ENCODE data around the gene EBF3.
"Not testable (repeated sequence)": the region's sequence is repeated elsewhere in the genome, so short reads cannot be mapped to it uniquely, and the experiment has no call there.

The EBF3 gene

DNA sequence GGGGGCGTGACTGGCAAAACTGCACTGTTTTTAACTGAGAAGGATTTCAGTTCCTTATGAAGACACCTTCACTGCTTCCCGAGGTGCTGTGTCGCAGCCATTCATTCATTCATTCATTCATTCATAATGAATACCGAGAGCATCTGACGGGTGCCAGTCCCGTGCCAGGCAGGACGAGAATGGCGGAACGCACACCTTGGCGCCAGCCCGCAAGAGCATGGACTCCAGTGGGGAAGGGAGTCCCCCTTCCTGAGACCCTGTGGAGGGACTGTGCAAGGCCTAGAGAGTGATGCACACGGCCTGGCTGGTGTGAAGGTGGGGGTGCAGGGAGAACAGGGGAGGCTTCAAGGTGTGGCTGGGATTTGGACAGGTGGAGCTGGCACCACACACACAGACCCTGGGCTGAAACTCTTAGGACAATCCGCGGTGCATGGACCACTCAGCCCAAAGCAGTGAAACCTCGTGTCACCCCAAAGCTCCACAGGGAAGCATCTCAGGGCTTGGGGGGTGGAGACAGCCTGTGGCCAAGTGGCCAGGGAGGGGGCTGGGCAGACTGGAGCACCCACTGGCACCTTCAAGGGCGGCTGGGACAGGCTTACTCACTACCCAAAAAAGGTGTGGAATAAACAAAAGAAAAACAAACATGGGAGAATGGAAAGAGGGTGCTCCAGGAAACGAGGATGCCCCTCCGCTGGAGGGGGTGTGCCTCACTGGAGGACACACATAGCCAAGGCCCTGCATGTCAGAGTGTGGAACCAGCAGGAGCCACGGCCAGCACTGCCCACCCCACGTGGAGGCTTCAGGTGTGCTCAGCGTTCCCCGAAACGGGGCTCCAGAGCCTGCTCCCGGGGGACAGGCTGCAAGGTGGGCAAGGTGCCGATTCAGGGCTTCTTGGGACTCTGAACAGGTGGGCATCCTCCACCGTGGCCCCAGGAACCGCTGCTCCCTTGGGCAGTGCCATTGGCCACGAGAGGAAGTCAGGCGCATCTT, 37.7 kb downstream of the EBF3 start:
- DNase-seq = no peak

DNA sequence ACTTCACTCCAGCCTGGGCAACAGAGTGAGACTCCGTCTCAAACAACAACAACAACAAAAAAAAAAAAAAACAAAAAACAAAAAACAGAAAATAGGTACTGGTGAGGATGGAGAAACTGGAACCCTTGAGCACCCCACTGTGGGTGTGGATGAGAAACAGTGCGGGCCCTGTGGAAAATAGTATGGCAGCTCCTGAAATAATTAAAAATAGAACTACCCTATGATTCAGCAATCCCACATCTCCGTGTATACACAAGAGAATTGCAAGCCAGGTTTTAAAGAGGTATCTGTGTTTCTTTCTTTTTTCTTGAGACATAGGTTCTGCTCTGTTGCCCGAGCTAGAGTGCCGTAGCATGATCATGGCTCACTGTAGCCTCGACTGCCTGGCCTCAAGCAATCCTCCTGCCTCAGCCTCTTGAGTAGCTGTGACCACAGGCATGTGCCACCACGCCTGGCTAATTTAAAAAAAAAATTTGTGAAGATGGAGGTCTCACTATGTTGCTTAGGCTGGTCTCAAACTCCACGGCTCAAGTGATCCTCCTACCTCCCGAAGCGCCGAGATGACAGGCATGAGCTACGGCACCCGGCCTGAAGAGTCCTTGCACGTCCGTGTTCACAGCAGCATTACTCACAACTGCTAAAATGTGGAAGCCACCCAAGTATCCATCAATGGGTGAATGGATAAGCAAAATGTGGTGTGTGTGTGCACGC, 39.5 kb downstream of the EBF3 start:
- DNase-seq = no peak

DNA sequence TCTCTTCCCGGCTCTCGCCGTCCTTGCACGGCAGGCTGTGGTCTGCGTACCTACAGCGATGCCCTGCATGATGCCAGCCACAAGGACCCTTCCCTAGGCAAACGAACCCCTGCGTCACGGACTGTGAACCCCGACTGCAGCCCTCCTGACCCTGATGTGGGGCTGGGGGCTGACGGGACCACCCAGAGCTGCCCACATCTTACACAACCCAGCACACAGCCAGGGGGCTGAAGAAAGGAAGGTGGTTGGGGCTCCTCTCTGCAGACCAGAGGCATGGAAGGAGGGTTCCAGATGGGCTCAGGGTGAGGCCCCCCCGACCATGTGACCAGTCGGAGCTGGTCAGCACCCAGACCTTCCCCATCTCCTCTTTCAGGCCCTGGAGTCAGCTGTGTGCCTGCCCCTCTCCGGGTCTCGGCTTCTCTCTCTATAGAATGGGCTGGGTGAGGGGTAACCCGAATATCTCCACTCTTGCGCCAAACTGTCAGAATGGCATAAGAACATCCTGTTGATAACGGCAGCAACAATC, 41.4 kb downstream of the EBF3 start:
- DNase-seq = no peak

DNA sequence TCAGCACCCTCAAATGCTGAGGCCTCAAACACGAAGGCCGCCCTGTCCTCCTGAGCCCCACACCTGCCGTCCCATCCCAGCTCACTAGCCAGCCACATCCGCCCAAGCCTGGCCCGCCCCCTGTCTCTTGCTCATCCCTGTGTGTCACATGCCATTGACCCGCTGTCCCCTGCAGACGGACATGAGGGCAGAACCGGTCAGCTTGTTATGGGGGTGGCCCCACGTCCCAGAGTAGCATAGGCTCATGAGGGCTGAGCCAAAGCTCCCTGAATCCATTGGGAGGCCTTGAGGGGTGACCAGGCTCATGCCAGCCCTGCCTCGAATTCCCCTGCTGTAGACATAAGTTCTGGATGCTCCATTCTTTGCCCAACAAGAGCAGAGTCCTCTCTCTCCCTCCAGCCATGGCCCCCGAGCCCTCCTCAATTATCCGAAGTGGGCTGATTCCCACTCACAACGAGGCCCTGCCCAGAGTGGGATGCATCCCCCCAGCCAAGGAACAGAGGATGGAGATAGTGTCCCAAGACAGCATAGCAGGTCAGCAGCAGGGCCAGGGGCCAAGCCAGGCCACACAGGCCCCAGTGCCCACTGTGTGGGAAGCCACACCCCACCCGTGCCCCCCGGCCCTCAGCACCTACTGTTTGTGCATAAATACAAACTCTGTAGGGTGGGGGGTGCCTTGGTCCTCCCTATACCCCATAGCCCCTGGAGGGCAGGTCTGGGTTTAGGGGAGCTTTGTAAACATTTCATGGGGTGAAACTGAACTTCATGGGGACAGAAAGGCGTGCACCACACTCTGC, 42.1 kb downstream of the EBF3 start:
- DNase-seq = no peak

DNA sequence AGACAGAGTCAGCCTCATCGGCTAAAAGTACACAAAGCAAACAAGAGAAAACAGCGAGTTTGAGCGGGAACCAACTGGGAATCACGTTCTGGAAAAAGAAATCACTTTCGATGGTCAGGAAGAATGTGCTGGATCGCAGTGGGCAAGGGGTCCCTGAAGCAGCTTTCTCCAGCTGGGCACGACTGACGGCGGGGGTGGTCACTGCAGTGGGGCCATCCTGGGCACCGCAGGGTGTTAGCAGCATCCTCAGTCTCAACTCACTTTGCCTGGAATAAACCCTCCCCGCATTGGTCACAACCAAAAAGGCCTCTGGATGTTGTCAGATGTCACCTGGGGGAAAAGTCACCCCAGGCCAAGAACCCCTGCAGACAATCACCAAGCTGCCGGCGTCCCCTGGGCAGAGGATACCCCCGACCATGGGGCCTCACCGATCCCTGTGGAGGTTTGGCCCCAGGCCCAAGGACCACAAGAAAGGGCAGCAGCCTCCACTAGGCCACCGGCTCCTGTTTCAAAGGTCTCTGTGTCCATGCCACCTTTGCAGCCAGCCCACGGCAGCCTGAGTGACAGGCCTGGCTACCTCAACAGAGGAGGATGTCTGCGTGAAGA, 42.9 kb downstream of the EBF3 start:
- no peak for DNase-seq

DNA sequence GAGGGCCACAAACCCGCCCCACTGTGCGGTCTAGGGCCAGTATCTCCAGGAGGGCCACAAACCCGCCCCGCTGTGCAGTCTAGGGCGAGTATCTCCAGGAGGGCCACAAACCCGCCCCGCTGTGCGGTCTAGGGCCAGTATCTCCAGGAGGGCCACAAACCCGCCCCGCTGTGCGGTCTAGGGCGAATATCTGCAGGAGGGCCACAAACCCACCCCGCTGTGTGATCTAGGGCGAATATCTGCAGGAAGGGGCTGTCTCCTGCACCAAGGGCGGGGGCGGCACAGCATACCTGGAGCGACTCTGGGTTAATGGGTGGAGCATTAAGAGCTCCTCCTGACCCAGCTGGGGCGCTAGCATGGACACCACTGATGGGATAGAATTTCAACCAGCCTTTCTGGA, 43.9 kb downstream of the EBF3 start:
- DNase-seq = not testable (repeated sequence)

DNA sequence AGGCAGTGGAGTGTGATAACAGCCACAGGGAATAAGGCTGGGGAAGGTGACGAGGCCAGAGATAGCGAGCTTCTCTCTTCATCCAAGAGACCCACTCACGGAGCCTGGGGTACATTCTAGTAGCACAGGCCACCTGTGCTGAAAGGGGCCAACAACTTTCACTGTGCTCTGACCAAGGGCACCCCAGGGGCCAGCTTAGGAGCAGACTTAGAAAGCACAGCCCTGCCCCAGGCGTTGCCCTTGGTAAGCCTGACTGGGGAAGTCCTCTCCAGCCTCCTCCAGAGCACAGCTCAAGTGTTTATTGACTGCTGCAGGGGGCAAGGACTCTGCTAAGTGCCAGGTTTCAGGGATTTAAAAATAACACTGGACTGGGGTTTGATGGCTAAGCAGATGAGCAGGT, 44.7 kb downstream of the EBF3 start:
- DNase-seq = no peak

DNA sequence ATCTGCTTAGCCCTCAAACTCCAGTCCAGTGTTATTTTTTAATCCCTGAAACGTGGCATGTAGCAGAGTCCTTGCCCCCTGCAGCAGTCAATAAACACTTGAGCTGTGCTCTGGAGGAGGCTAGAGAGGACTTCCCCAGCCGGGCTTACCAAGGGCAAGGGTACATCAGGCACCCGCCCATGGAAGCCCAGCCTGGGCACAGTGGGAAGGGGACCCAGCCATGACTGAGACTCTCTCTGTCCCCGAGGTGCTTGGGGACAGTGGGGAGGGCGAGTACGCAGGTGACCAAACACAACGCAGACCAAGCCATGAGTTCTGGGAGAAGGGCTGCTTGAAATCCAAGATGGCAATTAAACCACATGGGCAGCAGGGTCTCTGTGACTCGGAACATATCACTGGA, 45.2 kb downstream of the EBF3 start:
- DNase-seq = no peak

DNA sequence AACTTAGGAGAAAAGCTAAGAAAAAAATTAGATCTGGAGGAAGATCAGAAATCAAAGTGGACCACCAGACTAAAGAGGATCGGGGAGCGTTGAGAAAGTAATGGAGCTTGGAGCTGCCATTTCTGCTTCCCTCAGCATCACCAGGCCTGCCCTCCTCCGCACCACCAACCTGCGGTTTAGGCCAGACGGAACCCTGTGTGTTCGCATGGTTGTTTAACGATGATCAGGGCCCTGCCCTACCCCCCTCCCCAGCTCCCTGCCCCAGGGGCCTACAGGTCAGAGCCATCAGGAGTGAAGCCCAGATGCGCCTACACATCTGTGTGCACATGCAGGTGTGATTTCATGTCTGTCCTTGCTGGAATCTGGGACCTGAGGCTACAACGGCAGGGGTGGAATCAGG, 45.7 kb downstream of the EBF3 start:
- no peak for DNase-seq

DNA sequence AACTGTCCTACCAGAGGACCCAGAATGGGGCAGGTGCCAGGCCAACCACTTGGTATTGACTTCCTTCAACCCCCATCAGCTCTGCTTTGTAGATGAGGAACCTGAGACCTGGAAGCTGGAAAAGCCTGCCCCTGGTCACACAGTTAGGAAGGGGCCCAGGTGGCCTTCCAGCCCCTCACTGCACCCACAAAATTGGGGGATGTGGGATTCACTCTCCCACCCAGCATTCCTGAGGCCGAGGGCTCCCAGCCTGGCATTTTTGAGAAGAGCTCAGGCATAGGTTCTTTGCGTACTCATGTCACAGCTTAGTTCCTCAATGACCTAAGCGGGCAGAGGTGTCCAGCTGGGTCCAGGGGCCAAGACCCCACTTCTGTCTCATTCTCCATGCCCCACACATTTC, 46.1 kb downstream of the EBF3 start:
- no peak for DNase-seq

DNA sequence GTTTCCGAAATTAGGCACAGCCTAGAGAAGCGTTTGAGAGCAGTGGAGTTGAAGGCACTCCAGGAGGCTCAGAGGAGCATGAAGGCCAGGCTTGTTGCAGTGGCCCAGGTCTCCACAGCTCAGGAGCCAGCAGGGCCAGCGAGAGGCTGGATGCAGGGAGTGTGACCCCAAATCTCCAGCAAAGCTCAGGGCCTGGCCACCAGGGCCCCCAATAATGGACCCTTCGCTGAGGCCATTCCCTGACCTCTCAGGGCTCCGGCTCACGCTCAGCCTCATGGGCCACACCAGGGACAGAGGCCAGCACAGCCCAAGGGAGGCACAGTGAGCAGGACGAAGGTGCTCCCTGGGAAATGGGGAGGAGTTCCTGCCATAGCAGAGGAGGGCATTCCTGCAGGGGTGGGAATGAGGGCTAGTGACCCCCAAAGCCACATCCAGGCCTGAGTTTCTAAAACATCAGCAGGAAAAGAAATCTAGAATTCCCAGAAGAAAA, 47.5 kb downstream of the EBF3 start:
- DNase-seq = no peak

DNA sequence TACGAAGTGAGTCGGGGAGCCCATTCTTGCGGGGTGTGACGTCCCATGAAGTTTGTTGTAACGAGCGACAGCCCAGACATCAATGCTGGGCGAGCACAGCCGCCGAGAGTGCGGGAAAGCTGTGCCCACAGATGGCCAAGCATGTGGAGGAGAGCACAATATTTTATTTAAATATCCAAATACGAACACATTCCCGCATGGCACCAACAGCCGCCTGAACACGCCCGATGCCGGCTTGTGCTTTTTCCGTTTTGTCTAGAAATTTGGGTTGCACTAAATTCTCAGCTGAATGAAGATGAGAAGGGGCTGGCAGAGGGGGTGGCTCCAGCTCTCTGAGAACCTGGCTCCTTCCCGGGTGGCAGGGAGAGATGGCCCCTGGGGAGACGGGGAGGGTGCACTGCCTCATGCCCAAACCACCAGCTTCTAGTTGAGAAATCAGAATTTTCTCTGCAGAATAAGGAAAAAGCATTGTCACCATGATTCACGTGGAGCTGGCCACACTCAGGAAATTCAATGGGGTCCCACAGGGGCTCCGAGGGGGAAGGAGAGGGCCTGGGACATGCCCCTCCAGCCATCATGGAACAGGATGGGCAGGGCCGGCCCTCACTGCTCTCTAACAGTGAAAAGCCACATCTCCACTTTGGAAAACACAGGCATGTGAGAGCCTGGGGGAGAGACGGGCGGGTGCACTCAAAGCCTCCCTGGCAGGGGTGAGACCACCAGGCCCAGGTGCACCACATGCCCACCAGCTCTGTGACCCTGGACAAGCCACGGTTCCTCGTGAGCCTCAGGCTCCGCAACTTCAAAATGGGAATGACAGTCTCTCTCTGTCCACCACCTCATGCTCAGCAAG, 48.3 kb downstream of the EBF3 start:
- DNase-seq = no peak

DNA sequence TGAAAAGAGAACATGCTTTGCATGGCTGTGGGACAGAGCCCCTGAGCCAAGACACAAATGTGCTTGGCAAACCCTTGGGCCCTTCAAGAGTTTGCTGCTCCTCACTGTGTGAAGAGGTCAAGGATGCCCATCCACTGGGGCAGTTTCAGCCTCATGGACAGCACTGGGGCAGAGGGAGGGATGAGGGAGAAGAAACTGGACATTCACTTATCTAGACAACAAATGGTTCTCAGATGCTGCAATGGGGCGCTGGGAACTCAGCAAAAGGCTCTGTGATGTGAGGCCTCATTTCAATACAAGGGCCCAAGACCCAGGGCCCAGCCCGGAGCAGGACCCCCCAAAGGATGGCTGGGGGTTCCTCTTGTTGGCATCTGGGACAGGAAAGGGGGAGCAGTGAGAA, 49.1 kb downstream of the EBF3 start:
- DNase-seq = no peak

DNA sequence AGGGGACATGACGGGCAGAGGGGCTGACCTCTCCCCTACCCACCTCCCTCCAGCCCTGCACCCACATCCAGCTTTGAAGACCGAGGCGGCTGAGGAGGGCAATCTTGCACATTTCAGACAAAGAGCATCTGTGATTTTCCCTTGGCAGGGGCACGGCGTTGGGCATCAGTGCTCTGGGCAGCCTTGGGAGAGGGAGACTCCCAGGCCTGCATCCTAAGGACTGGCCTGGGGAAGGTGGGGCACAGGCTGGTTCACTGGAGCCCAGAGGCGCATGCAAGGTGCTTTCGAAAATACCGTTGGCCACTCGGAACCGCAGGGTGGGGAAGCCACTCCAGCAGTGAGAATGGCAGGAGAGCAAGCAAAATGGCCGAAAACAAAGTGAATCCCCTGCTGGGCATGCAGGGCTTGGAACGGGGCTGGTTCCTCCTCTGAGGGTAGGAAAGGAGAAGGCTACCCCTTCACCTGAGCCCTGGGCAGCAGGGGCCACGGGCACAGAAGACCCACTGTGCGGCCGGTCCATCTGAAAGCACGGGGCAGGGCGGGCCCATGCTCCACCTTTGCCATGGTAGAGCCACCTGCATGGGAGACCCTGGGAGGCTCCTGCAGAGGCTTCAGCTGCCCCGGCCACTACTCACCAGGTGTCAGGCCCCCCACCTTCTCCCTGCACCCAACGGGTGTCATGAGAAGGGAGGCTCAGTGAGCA, 49.8 kb downstream of the EBF3 start:
- no peak for DNase-seq

DNA sequence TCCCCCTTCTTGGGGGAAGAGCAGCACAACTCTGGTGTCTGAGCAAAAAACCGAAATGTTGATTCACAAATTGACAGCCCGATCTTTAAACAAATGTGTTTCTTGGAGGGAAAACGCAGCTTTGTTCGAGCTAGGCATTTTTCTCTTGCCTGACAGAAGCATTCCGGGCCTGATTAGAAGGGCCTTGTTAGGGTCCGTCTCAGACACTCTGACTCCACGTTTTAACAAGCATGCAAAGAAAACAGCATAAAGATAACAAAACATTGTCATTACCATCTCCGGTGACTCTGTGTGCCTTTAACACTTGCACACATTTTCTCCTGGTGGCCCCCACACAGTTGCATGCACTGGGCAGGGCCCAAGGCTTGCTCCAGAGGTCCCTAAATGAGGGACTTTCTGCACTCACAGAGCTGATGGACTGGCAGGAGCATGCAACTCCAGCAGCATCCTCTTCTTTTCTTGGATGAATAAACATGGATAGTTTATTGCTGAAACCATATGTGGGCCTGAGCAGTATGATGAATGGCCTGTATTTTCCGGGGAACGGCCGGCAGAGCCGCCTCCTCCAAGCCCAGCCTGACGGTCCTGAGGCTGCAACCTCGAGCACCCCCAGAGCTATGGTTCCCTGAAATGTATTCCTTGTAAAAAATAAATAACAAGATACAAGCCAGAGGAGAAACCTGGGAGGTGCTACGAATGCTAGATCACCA, 50.9 kb downstream of the EBF3 start:
- no peak for DNase-seq

DNA sequence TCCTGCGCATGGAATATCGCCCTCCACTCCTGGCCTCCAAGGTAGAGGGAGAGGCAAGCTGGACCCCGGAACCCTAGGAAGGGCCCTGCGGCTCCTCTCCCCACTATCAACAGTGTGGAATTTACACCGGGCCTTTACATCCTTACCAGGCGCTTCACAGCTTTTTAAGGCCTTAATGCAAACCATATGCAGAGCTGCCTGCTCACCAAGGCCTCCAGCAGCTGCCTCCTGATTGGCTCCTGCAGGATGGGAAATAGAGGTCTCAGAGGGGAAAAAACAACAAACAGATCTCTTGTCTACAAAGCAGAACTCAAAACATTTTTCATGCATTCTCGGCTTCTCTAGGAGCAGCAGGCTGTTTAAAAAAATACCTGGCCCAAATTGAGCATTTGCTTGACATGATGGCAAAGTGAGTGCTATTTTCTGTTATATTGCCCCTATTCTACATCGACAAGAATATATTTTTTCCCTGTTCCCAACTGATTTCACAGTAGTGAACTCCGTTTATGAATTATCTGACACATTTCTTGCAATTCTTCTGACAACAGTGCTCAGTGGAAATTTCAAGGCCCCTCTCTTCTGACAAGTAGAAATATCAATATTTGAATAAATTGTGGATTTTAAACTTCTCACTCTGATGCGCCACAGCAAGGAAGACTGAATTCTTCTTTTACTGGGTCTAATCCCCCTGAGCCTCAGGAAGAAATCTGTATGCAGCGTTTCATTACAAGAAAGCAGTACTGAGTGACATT, 51.7 kb downstream of the EBF3 start:
- no peak for DNase-seq

DNA sequence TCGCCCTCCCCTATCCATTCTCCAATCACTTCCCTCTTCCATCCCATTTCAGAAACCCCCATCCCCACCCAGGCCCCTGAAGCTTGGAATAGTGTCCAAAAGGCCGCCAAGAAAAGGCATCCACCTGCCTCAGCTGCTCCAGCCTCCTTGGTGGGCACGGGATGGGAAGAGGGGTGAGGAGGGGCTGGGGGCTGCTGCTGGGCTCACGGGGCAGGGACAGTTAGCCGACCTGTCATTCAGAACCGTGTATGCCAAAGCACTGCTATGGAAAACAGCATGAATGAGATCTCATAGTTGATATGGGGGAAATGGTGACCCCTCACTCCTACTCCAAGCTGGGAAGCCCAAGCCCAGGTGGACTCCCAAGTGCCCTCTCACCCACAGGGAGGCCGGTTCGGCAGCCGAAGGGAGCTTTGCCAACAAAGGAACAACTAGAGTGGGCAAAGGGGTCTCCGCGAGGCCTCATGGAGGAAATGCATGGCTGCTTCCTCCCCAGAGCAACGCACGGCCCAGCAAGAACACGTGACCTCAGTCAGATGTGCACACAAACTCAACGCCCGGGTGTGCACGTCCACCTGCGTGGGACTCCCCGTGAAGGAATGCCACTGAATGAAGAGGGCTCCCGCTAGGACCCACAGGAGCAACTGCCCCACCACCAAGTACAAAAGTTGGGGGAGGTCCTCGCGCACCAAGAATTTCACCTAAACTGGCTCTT, 52.5 kb downstream of the EBF3 start:
- no peak for DNase-seq

DNA sequence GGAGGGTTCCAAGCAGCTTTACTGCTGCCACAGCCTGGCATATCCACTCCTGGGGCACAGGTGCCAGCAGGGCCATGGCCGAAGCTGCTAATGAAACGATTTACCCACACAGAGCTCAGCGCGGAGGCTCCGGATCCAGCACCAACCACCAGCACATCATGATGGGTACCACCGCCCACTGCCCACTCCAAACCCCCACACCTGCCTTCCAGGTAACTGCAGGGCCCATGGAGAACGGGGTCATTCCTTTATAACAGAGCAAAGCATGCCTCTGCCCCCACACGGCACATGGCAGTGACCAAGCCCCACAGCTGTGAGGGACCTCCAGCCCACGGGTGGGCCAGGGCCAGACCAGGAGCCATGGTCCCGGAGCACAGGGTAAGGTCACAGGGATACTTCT, 53.2 kb downstream of the EBF3 start:
- no peak for DNase-seq
